ENCODE results near the gene KRTAP12-4.
"Not testable (repeated sequence)": the region's sequence is repeated elsewhere in the genome, so short reads cannot be mapped to it uniquely, and the experiment has no call there.

The KRTAP12-4 gene

DNA sequence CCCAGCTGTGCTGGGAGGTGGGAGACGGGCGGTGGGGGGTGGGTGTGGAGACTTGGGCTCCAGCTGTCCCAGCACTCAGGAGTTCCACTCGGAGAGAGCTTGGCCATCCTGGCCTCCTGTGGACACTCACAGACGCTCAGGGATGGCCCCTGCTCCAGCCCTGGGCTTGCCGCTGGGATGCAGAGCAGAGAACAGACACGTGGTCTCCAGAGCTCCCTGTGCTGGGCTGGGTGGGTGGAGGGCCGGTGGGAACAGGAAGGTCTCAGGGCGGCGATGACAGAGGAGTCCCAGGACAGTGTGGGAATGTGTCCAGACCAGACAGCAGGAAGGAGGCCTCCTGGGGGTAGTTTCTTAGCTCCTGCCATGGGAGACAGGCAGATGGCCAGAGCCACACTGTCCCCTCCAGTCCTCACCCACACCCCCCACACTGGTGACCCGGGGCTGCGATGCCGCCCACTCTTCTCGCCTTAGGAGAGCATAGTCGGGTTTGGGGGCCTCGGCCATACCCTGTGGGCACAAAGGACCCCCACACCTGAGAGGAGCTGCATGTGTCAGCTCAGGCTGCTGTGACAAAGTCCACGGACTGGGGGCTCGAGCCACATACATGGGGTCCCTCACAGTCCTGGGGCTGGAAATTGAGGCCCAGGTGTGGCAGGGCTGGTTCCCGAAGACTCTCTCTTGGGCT lies 25.6 kb downstream of the KRTAP12-4 start:
- no peak for DNase-seq

DNA sequence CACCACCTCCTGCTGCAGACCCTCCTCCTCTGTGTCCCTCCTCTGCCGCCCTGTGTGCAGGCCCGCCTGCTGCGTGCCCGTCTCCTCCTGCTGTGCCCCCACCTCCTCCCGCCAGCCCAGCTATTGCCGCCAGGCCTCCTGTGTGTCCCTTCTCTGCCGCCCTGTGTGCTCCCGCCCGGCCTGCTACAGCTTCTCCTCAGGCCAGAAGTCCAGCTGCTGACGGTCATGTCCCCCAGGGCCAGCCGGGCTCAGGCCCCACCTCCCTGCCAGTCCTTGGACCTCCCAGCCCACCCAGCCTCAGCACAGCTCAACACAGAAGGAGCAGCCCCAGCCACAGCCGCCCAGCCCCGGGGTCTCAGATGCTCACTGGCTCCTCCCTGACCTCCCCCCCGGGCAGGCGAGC lies 26.6 kb downstream of the KRTAP12-4 start:
- not testable (repeated sequence) for DNase-seq

DNA sequence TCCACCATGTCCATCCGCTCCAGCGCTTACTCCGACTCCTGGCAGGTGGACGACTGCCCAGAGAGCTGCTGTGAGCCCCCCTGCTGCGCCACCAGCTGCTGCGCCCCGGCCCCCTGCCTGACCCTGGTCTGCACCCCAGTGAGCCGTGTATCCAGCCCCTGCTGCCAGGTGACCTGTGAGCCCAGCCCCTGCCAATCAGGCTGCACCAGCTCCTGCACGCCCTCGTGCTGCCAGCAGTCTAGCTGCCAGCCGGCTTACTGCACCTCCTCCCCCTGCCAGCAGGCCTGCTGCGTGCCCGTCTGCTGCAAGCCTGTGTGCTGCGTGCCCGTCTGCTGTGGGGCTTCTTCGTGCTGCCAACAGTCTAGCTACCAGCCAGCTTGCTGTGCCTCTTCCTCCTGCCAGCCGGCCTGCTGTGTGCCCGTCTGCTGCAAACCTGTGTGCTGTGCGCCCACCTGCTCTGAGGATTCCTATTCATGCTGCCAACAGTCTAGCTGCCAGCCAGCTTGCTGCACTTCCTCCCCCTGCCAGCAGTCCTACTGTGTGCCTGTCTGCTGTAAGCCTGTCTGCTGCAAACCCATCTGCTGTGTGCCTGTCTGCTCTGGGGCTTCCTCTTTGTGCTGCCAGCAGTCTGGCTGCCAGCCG lies 27.2 kb downstream of the KRTAP12-4 start:
- DNase-seq, result not testable (repeated sequence)

DNA sequence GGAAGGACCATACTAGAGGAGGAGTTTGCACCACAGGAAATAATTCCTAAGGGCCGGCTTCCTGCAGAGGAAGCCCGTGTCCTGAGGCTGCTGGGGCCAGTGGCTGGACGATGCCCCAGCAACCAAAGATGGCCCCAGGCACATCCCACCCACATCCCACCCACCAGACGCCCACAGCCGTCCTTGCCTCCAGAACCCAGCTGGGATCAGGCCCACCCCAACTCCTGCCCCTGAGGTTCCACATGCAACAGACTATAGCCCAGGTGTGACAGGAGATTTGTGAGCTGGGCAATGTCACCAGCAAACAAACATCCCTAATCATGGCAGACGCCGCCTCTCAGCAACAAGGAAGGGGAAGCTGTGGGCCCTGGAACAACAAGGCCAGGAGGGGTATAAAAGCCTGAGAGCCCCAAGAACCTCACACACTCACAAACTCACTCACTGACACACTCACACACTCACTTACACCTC lies 27.8 kb downstream of the KRTAP12-4 start, which contains the start of gene KRTAP10-9:
KRTAP10-9 (plus strand) TSS at position 421 of the 471 bp plus-strand sequence. CDS start 79 bp downstream, outside the sequence.
- DNase-seq, result no peak

DNA sequence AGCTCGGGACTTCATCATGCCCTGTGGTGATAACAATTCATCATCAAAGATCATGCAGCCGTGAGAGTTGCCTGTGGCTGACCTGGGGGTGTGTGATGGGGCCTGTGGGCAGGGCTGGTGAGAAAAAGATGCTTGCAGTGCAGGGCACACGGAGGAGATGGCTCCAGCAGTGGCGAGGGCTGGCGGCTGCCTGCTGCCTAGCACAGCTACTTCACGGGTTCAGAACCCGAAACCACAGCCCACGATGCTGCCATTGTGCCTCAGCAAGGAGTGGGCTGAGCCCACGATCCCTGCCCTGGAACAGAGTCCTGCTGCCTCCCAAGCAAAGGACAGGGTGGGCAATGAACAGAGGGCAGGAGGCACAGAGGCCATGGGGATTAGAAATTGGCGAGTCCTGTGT lies 28.2 kb downstream of the KRTAP12-4 start:
- no peak for DNase-seq

DNA sequence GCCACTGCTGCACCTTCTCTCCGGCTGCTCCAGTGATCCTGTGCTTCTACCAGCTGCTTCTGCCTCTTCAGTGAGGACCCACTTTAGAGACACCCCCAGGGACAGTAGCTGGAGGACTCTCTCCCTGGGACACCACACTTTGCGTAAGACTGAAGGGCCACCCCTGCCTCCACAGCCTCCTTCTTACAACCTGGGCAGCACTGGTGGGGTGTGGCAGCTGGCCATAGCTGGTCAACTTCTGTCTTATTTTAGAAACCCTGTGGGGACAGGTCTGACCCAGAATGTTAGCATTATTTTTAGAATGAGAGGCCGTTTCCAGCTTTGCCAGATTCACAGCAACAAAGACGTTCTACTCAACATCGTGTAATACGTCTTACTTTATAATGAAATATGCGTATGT lies 28.7 kb downstream of the KRTAP12-4 start:
- DNase-seq, result no peak

DNA sequence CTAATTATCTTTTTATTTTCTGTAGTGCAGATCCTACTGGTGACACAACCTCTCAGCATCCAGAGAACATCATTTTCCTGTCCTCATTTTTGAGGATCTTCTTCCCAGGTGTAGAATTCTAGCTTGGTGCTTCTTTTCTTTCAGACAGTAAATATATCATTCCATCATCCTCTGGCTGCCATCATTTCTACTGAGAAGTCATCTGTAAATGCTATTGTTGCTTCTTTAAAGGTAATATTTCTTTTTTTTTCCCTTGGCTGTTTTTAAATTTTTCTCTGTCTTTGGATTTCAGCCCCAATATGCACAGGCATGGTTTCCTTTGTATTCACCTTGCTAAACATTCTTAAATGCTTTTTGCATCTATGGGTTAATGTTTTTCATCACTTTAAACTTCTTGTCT lies 30.9 kb downstream of the KRTAP12-4 start:
- DNase-seq, result no peak

DNA sequence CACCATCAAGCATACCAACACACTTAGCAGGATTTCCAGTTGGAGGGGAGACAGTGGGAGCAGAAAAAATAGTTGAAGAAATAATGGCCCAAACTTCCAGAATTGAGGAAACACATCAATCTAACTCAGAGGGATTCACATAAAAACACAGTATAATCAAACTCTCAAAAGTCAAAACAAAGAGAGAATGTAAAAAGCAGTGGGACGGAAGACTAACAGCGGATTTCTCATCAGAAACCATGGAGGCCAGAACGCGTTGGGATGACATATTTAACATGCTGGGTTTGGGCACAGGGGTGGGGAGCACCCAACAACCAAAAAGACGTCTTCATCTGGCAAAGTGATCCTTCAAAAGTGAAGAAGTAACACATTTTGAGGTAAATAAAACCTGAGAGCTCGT lies 34.6 kb downstream of the KRTAP12-4 start:
- no peak for DNase-seq

DNA sequence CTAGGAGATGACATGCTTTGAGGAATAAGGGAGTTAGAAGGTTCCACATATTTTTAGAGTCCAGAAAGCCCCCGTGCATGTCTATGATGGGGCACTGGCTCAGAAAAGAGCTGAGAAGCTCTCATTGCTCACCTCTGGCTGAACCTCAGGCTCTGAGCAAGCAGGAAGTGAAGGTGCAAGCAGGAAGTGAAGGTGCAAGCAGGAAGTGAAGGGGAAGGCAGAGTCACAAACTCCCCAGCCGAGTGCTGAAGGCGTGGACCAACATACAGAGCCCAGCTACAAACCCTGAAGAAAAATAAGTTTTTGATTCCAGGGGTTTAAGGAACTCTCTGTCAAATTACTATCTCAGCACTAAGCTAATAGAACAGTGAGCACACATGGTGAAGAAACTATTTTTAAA lies 35.5 kb downstream of the KRTAP12-4 start:
- DNase-seq, result peak; percentile 49

DNA sequence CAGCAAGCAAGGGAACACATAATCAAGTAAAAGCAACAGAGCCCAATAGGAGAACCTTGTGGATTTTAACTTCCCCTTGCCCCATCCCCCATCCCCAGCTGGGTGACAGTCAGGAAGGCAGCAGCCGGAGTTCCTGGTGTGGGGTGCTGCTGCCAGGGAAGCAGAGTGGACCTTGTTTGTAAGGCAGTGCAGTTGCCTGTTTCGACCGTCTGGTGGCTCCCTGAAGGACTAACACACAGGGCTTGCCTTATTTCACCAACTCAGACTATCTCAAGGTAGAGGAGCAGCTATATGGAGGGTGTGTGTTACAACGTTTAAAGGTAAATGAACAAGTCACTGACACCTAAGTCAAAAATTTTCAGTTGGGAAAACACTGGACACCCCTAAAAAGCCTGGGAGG lies 36.0 kb downstream of the KRTAP12-4 start:
- DNase-seq, result peak; percentile 25

DNA sequence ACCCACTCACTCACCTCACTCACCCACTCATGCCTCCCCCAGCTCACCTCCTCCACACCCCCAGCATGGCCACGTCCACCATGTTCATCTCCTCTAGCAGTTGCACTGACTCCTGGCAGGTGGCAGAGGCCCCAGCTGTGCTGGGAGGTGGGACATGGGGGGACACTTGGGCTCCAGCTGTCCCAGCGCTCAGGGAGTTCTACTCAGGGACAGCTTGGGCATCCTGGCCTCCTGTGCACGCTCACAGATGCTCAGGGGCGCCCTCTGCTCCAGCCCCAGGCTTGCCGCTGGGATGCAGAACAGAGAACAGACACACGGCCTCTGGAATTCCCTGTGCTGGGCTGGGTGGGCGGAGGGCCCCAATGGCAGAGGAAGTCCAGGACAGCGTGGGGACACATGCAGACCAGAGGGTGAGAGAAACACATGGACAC lies 37.4 kb downstream of the KRTAP12-4 start:
- no peak for DNase-seq

DNA sequence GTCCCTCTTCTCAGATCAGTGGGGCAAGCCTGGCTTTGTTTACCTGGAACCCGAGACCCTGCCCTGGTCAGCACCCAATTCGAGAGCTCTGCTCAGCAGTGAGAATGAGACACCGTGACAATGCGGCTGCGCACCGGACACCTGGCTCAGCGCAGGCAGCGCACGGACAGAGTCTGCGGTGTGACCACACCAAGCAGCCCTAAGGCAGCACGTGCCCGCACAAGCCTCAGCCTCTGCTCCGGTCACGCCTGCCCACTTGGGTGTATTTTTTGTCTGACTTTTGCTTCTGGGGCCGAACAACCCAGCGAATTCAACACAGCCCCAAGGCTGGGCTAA lies 37.9 kb downstream of the KRTAP12-4 start:
- no peak for DNase-seq

DNA sequence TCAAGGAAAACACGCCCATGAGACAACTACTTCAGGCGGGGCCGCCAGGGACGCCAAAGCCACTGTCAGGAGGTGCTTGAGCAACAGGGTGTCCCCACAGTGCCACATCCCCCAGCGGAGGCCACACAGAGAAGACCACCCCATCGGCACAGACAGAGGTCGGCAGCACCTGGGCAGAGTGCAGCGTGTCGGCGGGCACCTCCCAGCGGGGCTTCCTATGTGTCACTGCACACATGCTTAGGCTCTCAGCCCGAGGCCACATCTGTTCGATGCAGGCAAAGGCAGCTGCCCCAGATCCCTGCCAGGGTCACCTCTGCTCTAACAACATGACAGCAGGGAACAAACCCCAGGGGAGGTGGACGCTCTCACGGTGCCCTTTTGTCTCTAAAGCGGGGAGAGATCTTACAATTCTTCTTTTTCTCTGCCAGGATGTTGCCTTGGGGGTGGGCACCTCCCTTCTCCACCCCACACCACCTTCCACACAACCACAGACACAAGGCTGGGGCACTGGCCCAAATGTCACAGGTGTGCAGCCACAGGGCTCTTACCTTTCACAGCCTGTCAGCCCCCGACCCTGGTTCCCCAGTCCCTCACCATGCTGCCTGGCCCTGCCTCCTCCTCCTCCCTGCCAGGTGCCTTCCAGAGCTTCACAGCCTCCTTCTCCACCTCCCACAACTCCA lies 38.4 kb downstream of the KRTAP12-4 start:
- no peak for DNase-seq

DNA sequence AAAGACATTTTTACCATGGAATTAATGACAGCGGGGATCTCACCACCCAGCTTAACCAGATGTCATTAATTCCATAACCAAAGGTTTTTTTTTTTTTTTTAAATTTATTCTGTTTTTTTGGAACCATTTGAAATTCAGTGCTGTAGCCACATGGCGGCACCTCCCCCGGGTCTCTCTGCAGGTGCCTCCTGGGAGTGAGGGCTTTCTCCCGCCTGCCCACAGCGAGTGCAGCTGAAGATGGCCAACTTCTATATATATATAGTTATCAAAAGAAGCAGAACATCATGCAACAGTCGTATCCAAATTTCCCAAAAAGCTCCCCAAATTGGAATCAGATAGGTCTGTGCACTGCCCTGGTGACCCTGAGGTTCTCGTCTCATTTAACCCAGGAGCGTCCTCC lies 39.0 kb downstream of the KRTAP12-4 start:
- no peak for DNase-seq

DNA sequence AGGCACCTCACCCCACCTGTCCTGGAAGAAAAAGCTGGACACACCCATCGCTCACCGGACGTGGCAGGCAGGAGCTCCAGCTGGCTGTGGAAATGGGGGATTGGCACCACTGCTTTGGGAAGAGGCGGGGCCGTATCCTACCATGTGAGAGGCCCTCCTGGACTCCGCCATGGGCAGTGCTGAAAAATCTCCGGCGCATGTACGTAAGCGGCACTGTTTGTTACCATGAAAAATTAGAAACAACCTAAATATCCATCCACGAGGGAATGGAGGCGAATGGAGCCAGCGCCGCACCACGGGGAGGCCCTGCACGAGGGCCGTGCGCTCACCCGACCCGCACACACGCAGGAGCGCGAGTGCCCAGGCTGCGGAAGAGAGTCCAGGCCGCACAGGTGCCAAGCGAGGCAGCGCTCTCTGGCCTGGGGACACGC lies 39.5 kb downstream of the KRTAP12-4 start:
- DNase-seq, result no peak

DNA sequence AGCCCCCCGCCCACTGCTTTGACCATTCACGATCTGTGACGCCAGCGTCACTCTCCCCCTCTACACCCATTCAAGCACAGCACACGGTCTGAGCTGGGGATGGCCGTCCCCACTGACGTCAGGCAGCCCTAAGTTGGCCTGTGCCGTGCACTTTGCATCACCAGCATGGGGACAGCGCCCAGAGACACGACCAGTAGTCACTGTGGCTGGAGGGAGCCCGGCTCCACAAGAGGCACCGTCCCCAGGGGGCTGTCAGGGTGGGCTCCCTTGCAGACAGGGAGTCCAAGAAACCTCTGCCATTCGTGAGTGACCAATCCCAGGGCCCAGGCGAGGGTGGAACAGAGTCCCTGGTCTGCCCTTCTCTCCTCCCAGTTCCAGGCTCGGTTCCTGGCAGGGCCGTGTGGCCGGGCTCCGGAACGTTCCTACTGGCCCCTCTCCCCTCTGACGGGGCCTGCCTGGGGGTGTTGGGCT lies 40.3 kb downstream of the KRTAP12-4 start:
- no peak for DNase-seq

DNA sequence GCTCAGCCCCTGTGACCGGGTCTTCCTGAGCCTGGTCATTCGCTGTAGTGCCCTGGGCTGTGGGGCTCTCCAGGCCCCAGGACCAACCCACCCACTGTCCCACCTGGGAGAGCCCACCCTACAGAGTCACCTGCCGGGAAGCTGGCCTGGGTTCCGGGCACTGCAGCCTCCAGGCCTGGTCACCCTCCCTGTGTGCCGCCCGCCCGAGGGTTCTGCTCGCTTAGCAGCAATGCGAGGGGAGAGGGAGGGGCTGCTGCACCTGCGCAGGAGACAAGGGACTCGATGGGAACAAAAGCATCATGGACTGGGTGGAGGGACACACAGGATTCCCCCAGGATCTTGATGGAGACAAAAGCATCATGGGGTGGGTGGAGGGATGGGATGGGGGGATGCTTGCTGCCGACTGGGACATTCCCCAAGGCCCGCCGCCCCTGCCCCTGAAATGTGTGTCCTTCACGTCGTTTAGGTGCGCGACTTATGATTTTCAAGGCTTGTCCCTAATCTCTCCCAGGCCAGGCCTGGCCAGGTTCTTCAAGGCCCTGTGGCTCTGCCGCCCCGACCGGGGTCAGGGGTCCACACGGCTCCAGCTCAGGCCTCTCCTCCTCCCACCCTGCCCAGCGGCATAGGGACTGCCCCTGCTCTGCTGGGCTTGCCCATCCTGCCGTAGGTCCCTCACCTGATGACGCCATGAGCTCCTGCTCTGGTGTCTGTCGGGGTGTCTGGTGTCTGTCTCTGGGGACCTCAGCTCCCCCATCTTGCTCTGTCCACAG lies 40.9 kb downstream of the KRTAP12-4 start:
- no peak for DNase-seq

DNA sequence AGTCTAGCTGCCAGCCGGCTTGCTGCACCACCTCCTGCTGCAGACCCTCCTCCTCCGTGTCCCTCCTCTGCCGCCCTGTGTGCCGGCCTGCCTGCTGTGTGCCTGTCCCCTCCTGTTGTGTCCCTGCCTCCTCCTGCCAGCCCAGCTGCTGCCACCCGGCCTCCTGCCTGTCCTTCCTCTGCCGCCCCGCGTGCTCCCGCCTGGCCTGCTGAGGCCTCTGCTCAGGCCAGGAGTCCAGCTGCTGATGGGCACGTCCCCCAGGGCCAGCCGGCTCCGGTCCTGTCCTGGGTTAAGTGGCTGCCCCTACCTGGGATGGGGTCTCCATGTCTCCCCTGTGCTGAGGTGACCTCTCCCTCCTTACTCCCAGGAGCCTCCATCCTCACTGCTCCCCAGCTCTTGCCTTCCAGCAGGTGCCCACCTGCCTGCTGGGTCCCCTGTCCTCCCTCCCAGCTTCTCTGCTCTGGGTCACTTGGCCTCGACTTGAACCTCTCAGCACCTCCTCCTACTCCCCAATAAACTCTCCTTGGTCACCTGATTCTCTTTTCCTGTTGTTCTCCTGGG lies 41.7 kb downstream of the KRTAP12-4 start:
- DNase-seq, result no peak

DNA sequence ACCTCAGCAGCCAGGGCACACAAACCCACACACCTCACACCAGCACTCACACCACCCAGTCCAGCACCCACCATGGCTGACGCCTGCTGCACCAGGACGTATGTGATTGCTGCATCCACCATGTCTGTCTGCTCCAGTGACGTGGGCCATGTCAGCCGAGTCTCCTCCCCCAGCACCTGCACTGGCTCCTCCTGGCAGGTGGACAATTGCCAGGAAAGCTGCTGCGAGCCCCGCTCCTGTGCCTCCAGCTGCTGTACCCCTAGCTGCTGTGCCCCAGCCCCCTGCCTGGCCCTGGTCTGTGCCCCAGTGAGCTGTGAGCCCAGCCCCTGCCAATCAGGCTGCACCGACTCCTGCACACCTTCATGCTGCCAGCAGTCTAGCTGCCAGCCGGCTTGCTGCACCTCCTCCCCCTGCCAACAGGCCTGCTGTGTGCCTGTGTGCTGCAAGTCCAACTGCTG lies 42.4 kb downstream of the KRTAP12-4 start, which contains the start of gene KRTAP10-8:
KRTAP10-8 (plus strand) TSS at position 51 of the 458 bp plus-strand sequence; CDS start at position 73, 22 bp downstream.
- DNase-seq, result no peak

DNA sequence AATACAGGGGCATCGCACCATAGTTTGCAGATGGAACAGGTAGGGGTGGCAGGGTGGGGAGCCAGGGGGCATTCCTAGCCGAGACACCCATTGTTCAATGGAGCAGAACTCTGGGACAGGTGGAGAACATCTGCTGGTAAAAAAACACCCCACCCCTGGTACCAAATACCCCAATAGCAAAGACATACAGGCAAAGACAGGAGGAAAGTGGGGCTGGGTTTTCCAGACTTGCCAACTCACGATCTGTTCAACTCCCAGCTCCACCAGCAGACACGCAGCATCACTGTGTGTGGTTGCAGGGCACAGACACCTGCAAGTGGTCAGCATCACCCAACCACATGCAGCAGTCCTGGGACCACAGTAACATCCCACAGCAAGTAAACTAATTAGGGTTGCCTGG lies 42.9 kb downstream of the KRTAP12-4 start:
- no peak for DNase-seq

DNA sequence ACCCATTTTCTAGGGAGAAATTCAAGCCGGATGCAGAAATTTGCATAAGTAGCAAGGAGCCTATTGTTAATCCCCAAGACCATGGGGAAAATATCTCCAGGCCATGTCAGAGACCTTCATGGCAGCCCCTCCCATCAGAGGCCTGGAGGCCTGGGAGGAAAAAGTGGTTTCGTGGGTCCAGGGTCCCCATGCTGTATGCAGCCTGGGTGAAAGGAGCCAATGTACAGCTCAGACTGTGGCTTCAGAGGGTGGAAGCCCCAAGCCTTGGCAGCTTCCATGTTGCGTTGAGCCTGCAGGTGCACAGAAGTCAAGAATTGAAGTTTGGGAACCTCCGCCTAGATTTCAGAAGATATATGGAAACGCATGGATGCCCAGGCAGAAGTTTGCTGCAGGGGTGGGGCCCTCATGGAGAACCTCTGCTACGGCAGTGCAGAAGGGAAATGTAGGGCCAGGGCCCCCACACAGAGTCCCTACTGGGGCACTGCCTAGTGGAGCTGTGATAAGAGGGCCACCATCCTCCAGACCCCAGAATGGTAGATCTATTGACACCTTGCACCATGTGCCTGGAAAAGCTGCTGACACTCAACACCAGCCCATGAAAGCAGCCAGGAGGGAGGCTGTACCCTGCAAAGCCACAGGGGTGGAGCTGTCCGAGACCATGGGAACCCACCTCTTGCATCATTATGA lies 44.2 kb downstream of the KRTAP12-4 start:
- DNase-seq, result not testable (repeated sequence)

DNA sequence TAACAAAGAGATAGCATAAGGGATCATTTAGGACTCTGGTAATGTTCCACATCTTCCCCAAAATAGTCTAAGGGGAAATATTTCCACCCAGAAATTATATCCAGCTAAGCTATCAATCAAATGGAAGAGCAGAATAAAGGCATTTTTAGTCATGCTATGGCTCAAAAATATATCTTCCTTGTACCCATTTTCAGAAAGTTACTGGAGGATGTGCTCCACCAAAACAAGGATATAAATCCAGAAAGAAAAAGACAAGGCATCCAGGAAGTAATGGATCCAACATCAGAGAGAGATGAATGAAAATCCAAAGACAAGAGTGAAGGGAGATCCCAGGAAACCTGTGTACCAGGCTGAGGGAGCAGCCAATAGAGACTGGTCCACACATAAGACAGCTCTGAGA lies 45.3 kb downstream of the KRTAP12-4 start:
- DNase-seq, result no peak

All from activated CD4-positive, alpha-beta T cell treated with anti-CD3 and anti-CD28 coated beads for 48 hours (primary cell).